GM18505 (cell line): ENCODE measurements around the gene ARAP3.

Source experiments
- ATAC-seq: cut with Tn5 transposase; IDR thresholded peaks from one replicate; pipeline ENCODE4 v1.9.1; 2021; ENCODE audit not compliant: unreplicated experiment
- POLR2A ChIP-seq: IDR thresholded peaks from 4 replicates; pipeline ENCODE4 v1.6.1; 2011; ENCODE audit warnings: borderline replicate concordance; ENCODE audit not compliant: insufficient read depth, insufficient read length; ENCODE audit errors: extremely low read depth

The ARAP3 gene

GRCh38 chr5:141655020-141655419 is 27.0 kb downstream of the ARAP3 start:
- TF ChIP-seq POLR2A: no peak
- no peak for ATAC-seq

GRCh38 chr5:141654298-141654697 is 27.7 kb downstream of the ARAP3 start:
- no peak for TF ChIP-seq POLR2A
- ATAC-seq: no peak

GRCh38 chr5:141651728-141652105 is 30.3 kb downstream of the ARAP3 start:
- ATAC-seq: no peak
- TF ChIP-seq POLR2A: no peak

DNA sequence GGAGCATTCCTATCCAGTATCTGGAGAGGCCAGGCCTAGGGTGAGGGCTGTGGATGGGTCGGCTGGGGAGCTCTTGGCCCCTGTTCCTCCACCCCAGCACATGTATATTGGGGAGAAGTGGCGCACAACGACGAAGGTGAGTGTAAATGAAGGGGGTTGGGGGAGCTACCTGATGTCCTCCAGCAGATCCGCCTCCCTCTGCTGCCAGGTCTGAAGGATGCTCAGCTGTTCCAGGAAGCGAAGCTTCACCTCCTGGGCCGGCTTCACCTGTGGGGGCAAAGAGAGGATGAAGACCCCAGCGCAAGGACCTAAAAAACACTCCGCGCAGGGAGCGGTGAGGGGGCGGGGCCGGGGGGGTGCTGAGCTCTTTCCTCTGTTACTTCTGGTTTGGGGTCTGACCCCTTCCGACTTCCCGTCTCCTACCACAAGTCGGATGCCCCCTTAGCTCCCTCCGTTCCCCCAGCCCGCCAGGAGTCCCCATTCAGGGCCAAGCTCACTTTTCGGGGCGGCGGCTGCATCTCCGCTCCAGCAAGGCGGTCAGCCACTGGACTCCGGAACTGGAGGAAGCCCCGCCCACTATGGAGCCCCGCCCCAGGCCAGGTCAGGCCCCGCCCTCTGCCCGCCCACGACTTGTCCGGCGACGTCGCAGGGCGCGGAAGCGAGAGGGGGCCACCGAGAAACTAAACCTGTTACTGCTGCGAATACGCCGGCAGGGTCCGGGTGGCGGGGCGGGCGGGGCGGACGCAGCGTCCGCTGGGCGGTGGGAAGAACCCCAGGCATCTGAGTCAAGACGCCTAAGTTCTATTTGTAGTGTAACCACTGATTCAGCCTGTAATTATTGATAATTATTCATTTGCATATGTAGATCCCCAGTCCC is 30.9 kb downstream of the ARAP3 start, which contains the start of gene FCHSD1:
FCHSD1 (minus strand) TSS at position 568 of the 877 bp plus-strand sequence; CDS start at position 518, 50 bp downstream.
- peak; percentile 59 for TF ChIP-seq POLR2A
- ATAC-seq: peak; percentile 97

DNA sequence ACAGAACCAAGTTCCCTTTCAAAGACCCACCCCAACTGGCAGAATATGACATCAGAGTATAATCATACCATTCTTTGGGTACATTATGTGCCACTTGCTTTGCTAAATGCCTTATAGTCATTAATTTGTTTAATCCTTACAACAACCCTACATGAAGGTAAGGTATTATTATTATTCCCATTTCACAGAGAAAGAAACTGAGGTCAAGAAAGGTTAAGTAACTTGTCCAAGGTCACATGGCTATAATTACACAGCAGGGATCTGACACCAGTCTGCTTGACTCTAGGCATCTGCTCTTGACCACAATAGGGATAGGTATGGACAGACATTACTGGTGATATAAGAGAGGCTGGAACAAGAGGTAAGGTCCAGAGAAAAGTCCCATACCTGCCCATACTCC is 32.1 kb downstream of the ARAP3 start:
- no peak for ATAC-seq
- no peak for TF ChIP-seq POLR2A

DNA sequence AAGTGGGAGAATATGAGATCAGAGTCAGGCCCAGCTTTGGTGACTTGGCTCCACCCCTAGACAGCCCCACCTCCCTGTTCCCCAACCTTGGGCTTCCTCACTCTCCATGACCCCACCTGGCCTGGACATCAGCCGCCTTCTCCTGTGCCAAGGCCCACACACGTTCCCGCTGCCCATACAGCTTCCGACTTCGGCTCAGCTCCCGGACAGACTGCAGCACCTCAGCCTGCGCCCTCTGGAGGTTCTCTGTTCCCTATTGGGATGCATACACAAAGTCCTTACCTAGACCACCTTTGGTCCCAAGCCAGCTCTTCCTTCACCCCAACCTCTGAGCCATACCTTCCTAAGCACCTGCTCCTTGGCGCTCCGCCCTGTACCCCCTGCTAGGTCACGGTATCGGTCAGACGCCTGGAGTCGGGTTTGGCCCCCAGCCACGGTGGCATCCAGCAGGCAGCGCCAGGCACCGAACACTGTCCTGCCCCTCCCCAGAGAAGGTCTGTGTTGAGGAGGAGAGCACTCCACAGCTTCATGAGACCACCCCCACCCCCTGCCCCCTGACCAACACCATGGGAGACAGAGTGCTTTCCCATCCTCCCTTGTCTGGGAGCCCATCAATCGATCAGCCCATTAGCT is 32.9 kb downstream of the ARAP3 start:
- no peak for ATAC-seq
- no peak for TF ChIP-seq POLR2A

DNA sequence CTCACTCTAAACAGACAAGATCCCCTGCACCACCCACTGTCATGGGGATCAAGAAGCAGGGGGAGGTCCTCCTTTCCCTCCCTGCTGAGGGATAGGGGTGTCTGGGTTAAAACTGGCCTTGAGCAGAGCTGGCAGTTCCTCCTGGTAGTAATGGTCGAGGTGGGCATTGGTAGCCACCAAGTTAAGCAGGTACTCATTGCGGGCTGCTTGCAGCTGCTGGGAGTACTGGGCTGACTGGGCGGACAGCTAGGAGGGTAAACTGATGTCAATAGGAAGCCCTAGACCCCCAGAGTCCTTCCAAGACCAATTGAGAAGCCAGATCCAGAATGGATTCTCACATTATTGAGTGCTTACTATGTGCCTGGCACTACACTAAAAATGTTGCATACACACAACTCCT is 34.2 kb downstream of the ARAP3 start:
- no peak for ATAC-seq
- no peak for TF ChIP-seq POLR2A

DNA sequence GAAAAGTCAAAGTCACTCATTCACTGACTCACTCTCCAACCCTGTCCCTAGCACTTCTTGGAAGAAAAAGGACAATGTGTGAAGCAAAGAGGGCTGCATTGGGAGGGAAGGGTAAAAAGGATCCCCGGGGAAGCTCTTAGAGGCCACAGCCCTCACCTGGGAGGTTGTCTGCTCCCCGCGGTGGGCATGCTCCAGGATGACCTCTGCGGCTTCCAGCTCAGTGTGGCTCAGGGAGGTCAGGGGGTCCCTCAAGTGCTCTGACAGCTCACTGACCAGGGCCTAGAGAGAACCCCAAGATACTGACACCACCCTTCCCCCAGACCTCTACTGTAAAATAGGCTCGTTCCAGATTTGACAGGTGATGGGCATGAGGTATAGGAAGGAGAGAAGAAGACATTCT is 34.8 kb downstream of the ARAP3 start:
- ATAC-seq: no peak
- no peak for TF ChIP-seq POLR2A

DNA sequence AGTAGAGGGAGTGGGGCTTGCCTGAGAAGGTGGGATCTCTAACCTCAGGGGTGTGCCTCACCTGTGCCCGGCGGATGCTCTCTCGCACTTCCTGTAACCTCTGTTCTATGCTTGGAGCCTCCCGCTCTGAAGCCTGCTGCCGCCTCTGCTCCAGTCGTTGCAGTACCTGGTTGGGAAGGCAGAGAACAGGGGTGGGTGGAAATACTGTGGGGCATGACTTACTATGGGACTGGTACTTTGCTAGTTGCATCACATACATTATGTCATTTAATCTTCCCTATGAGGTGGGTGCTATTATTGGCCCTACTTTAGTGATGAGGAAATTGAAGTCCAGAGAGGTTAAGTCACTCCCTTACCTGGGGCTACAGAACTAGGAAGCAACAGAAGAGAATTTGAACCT is 36.0 kb downstream of the ARAP3 start:
- TF ChIP-seq POLR2A: no peak
- no peak for ATAC-seq

DNA sequence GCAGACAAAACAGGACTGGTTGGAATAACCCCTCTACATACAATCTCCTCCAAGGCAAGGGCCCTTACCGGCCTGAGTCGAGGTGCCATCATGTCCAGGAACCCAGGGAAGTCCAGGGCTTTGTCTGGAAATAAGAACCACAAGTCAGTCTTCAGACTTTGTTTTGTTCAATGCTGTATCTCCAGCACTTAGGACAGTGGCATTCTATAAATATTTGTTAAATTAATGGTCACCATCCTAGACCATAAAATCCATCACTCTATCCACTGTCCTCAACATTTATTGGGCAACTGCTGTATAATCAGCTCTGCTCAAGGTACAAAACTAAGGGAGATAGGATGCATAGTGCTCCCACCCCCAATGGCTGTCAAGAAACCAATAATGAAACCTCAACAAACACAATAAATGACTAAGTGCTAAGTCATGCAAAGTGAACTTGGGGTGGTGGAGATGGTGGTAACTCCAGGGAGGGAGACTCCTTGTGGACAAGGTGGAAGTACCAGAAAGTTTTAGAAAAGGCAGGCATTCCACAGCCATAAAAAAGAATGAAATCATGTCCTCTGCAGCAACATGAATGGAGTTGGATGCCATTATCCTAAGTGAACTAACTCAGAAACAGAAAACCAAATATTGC is 40.3 kb downstream of the ARAP3 start:
- peak; percentile 31 for ATAC-seq
- TF ChIP-seq POLR2A: no peak

GRCh38 chr5:141640698-141641097 is 41.3 kb downstream of the ARAP3 start:
- no peak for TF ChIP-seq POLR2A
- no peak for ATAC-seq

GRCh38 chr5:141640051-141640415 is 42.0 kb downstream of the ARAP3 start:
- no peak for TF ChIP-seq POLR2A
- no peak for ATAC-seq

DNA sequence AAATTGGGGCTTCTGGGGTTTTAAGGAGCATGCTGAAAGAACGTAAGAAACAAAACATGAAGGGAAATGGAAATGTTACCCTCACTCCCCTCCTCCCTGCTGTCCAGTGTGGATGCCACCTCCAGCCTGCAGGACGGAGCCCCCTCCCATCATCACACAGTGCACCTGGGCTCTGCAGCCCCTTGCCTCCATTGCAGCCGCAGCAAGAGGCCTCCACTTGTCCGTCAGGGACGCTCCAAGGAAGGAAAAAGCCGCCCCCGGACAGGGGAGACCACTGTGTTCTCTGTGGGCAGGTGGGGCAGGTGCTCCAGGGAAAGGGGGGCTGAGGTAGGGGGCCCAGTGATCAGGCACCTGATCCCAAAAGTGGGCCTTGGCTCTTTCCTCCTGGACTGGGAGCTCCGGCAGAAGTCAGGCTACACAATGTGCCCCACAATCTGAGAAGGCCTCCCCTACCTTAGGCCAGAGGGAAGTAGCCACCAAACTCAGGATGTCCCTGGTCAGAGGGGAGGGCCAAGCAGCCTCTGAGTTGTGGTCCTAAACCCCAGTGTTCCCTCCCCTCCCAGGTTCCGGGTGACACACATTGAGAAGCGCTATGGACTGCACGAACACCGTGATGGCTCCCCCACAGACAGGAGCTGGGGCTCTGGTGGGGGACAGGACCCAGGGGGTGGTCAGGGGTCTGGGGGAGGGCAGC is 42.5 kb downstream of the ARAP3 start:
- no peak for ATAC-seq
- TF ChIP-seq POLR2A: no peak
